Epidermal melanocyte (primary cell): Measurements from ENCODE around the gene DYNC2H1.

ENCODE experiments used
- DNase-seq: peaks from one replicate; pipeline ENCODE4 v3.0.0; 2011; ENCODE audit warnings: low spot score; ENCODE audit not compliant: insufficient read length

DYNC2H1 gene

GRCh38 chr11:103453915-103454709 lies 344.9 kb downstream of the DYNC2H1 start:
- no peak for DNase-seq

- no peak for DNase-seq
These were observed 355.2 kb downstream of the DYNC2H1 start for GRCh38 chr11:103464420-103464819.

DNA sequence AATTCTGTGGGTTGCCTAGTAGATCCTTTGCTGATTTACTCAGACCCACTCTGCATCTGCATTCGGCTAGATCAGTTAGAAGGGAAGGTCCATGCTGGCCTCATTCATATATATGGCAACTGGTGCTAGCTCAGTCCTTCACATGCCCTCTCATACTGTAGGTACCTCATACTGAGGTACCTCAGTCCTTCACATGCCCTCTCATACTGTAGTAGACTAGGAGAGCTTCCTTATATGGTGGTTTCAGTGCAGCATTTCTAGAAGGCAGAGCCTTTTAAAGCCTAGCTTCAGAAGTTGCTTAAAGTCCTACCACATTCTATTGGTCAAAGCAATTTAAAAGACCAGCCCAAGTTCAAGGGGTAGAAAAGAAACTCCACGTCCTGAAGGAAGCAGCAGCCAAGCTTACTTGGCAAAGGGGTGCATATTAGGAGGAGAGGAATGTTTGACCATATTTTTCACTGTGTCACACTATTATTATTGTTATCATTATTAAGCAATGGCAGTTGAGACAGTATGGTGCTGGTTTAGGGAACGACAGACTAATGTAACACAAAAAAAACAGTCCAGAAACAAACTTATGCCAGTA lies 356.4 kb downstream of the DYNC2H1 start:
- no peak for DNase-seq

GRCh38 chr11:103471546-103471945 lies 362.3 kb downstream of the DYNC2H1 start:
- DNase-seq: no peak

DNA sequence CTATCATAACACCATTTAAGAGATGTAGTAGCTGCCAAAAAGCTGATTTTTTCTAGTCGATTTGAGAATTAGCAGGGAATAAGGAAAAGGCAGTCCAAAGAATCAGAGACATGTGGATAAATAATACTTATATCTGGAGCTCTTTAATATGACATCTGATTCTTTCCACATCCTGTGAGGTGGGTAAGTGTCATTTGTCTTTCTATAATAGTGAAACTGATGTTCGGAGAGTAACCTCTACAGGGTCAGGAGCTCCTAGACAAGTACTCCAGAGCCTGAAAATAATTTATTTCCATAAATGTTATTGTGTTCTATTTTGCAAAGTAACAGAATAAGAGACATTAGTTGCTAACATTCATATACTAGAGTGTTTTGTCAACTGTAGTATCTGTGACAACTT lies 367.6 kb downstream of the DYNC2H1 start:
- DNase-seq: no peak

- no peak for DNase-seq
These were observed 371.2 kb downstream of the DYNC2H1 start for GRCh38 chr11:103480421-103480820.

- DNase-seq: no peak
These were observed 374.8 kb downstream of the DYNC2H1 start for GRCh38 chr11:103483996-103484395.

DNA sequence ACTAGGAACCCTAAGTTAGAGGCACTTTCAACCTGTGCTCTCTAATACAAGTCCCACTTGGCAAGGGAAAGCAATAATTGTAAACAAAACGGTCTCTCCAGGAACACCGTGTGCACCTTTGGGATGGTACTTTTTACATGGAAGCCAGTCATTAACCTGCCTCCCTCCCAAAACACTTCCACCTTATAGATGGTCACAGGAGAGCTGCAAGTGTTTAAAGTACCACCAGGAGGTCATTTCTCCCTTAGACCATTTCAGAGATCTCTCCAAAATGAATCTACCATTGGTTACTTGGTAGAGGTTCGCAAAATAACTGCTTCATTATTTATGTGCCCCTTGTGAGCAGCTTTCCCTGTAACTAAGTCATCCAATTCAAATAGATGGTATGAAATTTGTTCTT lies 375.3 kb downstream of the DYNC2H1 start:
- DNase-seq: no peak

GRCh38 chr11:103486604-103487003 lies 377.4 kb downstream of the DYNC2H1 start:
- DNase-seq: no peak

DNA sequence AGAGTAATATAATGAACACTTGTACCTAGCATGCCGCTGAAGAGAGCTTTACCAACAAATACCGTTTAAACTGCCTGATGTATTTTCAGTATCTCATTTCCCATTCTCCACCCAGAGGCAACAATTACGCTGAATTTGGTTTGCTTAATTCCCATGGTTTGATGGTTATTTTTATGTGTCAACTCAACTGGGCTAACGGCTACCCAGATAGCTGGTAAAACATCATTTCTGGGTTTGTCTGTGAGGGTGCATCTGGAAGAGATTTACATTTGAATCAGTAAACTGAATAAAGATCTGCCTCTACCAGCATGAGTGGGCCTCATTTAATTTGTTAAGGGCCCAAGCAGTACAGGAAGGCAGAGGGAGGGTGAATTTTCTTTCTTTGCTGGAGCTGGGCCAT lies 377.9 kb downstream of the DYNC2H1 start:
- DNase-seq: no peak

DNA sequence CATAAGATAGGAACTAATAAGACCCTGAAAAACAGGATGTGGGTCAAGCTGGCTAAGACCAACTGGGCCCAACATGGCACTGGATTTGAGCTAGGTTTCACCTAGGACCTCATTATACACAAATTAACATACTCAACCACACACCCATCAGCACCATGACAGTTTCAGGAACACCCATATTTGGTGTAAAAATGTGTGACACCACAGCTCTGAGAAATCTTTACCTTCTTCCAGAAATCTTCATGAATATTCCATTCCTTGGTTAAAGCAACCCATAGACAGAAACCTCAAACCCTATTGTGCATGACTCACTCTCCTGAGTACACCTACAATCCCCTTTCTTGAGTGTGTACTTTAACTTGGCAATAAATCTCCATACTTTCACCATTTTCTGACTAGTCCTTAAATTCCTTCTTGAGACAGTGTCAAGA lies 378.8 kb downstream of the DYNC2H1 start:
- DNase-seq: no peak

DNA sequence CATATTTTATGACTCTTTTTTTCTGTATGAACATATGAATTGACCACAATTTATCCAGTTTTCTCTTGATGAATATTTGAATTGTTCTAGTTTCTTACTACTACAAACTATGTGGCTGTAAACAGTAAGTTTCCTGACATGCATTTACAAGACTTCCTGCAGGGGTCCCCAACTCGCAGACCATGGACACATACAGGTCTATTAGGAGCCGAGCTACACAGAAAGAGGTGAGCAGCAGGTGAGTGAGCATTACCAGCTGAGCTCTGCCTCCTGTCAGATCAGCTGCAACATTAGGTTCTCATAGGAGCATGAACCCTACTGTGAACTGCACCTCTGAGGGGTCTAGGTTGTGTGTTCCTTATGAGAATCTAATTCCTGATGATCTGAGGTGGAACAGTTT lies 379.4 kb downstream of the DYNC2H1 start:
- DNase-seq: no peak

GRCh38 chr11:103491777-103492176 lies 382.6 kb downstream of the DYNC2H1 start:
- DNase-seq: no peak

- DNase-seq: no peak
These were observed 385.3 kb downstream of the DYNC2H1 start for GRCh38 chr11:103494491-103494890.

DNA sequence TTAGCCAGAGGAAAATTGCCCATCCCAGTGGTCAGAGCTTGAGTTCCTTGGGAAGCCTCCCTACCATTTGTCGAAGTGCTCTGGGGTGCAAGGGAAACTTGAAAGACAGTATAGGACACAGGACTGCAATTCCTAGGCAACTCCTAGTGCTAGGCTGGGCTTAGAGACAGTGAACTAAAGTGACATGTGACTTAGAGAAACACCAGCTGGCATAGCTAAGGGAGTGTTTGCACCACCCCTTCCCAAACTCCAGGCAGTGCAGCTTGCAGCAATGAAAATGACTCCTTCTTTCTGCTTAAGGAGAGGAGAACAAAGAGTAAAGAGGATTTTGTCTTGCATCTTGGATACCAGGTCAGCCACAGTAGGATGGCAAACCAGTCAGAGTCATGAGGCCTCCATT lies 388.0 kb downstream of the DYNC2H1 start:
- no peak for DNase-seq

DNA sequence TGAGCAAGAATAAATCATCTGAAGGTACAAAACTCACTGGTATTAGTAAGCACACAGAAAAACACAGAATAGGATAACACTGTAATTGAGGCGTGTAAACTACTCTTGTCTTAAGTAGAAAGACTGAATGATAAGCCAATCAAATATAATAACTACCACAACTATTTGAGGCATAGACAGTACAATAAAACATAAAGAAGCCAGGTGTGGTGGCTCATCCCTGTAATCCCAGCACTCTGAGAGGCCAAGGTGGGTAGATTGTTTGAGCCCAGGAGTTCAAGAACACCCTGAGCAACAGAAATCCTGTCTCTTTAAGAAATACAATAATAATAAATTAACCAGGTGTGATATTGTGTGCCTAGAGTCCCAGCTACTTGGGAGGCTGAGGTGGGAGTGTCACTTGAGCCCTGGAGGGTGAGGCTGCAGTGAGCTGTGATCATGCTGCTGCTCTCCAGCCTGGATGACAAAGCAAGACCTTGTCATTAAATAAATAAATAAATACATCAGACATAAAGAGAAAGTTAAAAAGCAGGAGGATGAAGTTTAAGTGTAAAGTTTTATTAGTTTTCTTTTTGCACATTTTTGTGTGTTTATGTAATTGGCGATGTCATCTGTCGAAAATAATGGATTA lies 390.6 kb downstream of the DYNC2H1 start:
- DNase-seq: no peak

- DNase-seq: no peak
These were observed 406.1 kb downstream of the DYNC2H1 start for GRCh38 chr11:103515283-103515682.

GRCh38 chr11:103520792-103521191 lies 411.6 kb downstream of the DYNC2H1 start:
- DNase-seq: no peak

DNA sequence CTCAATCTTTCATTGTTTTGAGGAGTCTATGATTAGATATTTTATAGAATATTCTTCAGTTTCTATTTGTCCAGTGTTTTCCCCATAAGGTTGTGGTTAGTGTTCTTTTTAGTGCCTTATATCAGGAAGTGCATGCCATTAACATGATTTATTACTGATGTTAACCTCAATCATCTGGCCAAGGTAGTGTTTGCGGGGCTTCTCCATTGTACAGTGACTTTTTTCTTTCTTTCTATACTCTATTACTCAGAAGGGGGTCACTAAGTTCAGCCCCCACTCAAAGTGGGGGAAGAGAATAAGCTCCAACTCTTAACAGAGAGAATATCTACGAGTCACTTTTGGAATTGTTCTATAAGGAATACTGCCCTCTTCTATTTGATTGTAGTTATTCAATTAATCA lies 415.8 kb downstream of the DYNC2H1 start:
- no peak for DNase-seq

GRCh38 chr11:103528046-103528445 lies 418.8 kb downstream of the DYNC2H1 start:
- DNase-seq: no peak

GRCh38 chr11:103528596-103528995 lies 419.4 kb downstream of the DYNC2H1 start:
- DNase-seq: no peak

DNA sequence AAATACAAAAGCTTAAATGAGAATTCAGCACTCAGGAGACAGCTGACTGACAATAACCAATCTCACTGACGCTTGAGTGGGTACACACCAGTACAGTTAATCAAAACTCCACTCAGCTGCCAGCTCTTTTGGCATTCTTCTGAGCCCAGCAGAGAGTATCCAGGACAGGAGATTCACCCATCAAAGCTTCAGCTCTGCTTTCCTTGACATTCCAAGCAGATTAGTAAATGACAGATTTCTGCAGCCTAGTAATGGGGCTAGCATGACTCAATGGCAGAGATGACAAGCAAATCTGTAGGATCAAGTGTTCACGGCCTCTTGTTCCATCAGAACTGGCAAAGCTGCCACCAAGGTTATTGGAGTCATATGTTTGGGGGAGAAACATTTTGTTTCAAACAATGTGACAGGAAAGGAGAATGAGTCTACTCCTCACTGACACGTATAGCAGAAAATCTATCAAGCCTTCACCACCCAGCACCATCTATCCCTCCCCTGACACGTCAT lies 420.0 kb downstream of the DYNC2H1 start:
- DNase-seq: no peak
